Sigmoid colon (tissue), 7 donors: Measurements from ENCODE around the gene MACROH2A1. TPM values are rescaled to one million over a fixed set of nuclear protein-coding genes. Genes with fewer than 3 reads are reported as not detected.

Experiments used
- DNase-seq: peaks from one replicate; pipeline ENCODE4 v3.0.0-alpha.2; 2019
- H3K27ac ChIP-seq, 4 donors: fragments of 200-600 bp; sonication (generic); one replicate each; pipeline ENCODE4 v1.5.1; 2016 to 2019; ENCODE audit warnings: mild to moderate bottlenecking in 1 of 4
- H3K27me3 ChIP-seq, 3 donors: fragments of 200-600 bp; sonication (generic); one replicate each; pipeline ENCODE4 v1.5.1; 2019; ENCODE audit warnings: mild to moderate bottlenecking in 1 of 3
- H3K36me3 ChIP-seq, 4 donors: fragments of 200-600 bp; sonication (generic); one replicate each; pipeline ENCODE4 v1.5.1; 2016 to 2019
- H3K4me1 ChIP-seq, 4 donors: fragments of 200-600 bp; sonication (generic); one replicate each; pipeline ENCODE4 v1.5.1; 2017 to 2019
- H3K4me3 ChIP-seq, 4 donors: fragments of 200-600 bp; sonication (generic); one replicate each; pipeline ENCODE4 v1.5.1; 2017 to 2019; ENCODE audit warnings: mild to moderate bottlenecking in 2 of 4, moderate library complexity in 1 of 4
- H3K9me3 ChIP-seq, 4 donors: fragments of 200-600 bp in 3 of 4; sonication (generic) in 3 of 4; one replicate each; pipeline versions ENCODE4 v1.5.1 to v1.6.1; 2013 to 2019
- EP300 ChIP-seq, 4 donors: sonication (generic); formaldehyde crosslinking; IDR thresholded peaks; one replicate each; pipeline ENCODE4 v1.6.1; 2017; ENCODE audit warnings: antibody characterized with exemption in 4 of 4
- POLR2A ChIP-seq, 2 donors: fragments of 450-650 bp; IDR thresholded peaks; one replicate each; pipeline ENCODE4 v1.6.1; 2016; ENCODE audit warnings: antibody characterized with exemption in 2 of 2, mild to moderate bottlenecking in 2 of 2, moderate library complexity in 2 of 2
- POLR2AphosphoS5 ChIP-seq, 4 donors: sonication (generic); formaldehyde crosslinking; IDR thresholded peaks; one replicate each; pipeline ENCODE4 v1.6.1; 2017; ENCODE audit warnings: antibody characterized with exemption in 4 of 4
- WGBS, 2 donors: extraction: QIAGEN DNeasy Blood & Tissue Kit; methylation state at CpG; one replicate each; pipeline ENCODE4 v1.1.7; 2013; 5-methylcytosine and 5-hydroxymethylcytosine counted together
- intact Hi-C: fragments of 100-400 bp; cut with DNase I; formaldehyde crosslinking; loops from one replicate; pipeline ENCODE4 v1.15.1; 2023
- polyA plus RNA-seq, 3 donors: library from polyadenylated mRNA; stranded (reverse); fragments of 200-250 nt; gene quantifications; one replicate each; pipeline ENCODE4 v1.2.3, GENCODE V29; 2013
- total RNA-seq, 4 donors: library from RNA; depleted of rRNA; stranded (reverse); fragments of >200 nt; gene quantifications; one replicate each; pipeline ENCODE4 v1.1.0, GENCODE V29; 2016
- TF ChIP-seq, protein P1 (sequence below), 4 experiments: fragments of 450-650 bp in 3 of 4; fragments of 200-600 bp in 1 of 4; IDR thresholded peaks; one replicate each; pipeline ENCODE4 v1.5.1; 2016 to 2019; ENCODE audit warnings: antibody characterized with exemption in 4 of 4, mild to moderate bottlenecking in 3 of 4, moderate library complexity in 2 of 4
- donor health status: healthy with polysubstance abuse.
- donor health status: Bipolar disorder and iron deficiency.
- donor health status: healthy.

Gene MACROH2A1
- total and polyA plus RNA-seq, 7 donors: 123 to 202 (median 175) TPM

DNA sequence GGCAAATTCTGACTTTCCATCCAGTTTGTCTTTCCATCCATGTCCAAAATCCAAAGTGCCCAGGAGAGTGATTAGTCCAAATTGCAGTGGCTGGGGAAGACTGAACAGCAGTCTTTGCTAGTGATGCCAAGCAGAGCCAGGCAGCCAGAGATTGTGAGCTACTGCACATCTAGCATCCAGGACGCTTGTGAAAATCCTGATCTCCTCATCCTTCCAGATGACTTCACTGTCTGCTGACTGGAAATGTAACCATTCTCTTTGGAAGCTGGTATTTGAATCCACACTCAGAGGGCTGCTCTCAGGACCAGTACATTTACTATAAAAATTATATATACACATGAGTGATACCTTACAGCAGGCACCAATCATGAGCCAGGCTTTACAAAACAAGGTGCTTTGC, 49.6 kb downstream of the MACROH2A1 start:
- 90 to 92% methylated on average over 1 of the region's 1 CpG for WGBS, 2 donors
- intact Hi-C loops: no loop called here
- no peak for DNase-seq
- peaks cover 0 to 35% (median 23%) of the 10 kb centered on the region in 4 donors for H3K36me3 ChIP-seq
- H3K9me3 ChIP-seq: no peaks in the 10 kb centered on the region
- H3K27ac ChIP-seq: no peak overlapping the region
- peaks cover 0 to 19% (median 18%) of the 10 kb centered on the region in 4 donors for H3K4me1 ChIP-seq
- no peaks in the 10 kb centered on the region for H3K27me3 ChIP-seq
- TF ChIP-seq, protein P1, sequence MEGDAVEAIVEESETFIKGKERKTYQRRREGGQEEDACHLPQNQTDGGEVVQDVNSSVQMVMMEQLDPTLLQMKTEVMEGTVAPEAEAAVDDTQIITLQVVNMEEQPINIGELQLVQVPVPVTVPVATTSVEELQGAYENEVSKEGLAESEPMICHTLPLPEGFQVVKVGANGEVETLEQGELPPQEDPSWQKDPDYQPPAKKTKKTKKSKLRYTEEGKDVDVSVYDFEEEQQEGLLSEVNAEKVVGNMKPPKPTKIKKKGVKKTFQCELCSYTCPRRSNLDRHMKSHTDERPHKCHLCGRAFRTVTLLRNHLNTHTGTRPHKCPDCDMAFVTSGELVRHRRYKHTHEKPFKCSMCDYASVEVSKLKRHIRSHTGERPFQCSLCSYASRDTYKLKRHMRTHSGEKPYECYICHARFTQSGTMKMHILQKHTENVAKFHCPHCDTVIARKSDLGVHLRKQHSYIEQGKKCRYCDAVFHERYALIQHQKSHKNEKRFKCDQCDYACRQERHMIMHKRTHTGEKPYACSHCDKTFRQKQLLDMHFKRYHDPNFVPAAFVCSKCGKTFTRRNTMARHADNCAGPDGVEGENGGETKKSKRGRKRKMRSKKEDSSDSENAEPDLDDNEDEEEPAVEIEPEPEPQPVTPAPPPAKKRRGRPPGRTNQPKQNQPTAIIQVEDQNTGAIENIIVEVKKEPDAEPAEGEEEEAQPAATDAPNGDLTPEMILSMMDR (IDR thresholded peaks at IDR 0.05): no peak
- TF ChIP-seq POLR2AphosphoS5 (IDR thresholded peaks at IDR 0.05): no peak
- TF ChIP-seq POLR2A (IDR thresholded peaks at IDR 0.05): no peak
- no peak for TF ChIP-seq EP300 (IDR thresholded peaks at IDR 0.05)
- no peak overlapping the region for H3K4me3 ChIP-seq

DNA sequence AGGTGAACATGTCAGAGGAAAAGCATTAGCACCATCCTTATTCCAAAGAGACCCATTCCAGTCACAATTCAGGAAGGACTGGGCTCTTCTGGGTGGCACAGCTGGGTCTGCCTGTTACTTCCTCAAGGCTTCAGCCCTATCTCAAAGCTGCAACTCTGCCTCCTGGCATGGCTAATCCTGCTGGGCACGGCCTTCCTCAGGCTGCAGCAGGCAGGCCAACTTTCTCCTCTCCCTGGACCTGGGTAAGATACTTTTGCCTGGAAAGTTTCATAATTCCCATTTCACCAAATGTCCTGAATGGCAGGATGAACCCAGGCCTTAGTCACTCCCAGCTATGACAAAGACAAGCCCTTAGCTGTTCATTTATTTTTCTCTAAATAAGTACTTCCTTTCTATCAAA, 50.1 kb downstream of the MACROH2A1 start:
- 36 to 57% methylated on average over 1 of the region's 1 CpG for WGBS, 2 donors
- Histone ChIP-seq H3K4me3 (no peak overlapping the region), H3K27me3 (no peaks in the 10 kb centered on the region), H3K27ac (no peak overlapping the region), H3K9me3 (no peaks in the 10 kb centered on the region), H3K36me3 (peaks cover 0 to 41% (median 25%) of the 10 kb centered on the region in 4 donors), H3K4me1 (peaks cover 0 to 14% (median 12%) of the 10 kb centered on the region in 4 donors)
- TF ChIP-seq POLR2AphosphoS5 (IDR thresholded peaks at IDR 0.05) (no peak), POLR2A (IDR thresholded peaks at IDR 0.05) (no peak), EP300 (IDR thresholded peaks at IDR 0.05) (no peak)
- TF ChIP-seq, protein P1 (IDR thresholded peaks at IDR 0.05): no peak
- no peak for DNase-seq
- intact Hi-C loops: no loop called here

GRCh38 chr5:135347392-135347791, 51.6 kb downstream of the MACROH2A1 start:
- H3K4me1 ChIP-seq: no peaks in the 10 kb centered on the region
- peaks cover 12 to 56% (median 36%) of the 10 kb centered on the region in 4 donors for H3K36me3 ChIP-seq
- 96 to 97% methylated on average over 4 of the region's 4 CpGs for WGBS, 2 donors
- H3K4me3 ChIP-seq: no peak overlapping the region
- intact Hi-C loops: no loop called here
- H3K9me3 ChIP-seq: no peaks in the 10 kb centered on the region
- DNase-seq: peak; percentile 20
- no peaks in the 10 kb centered on the region for H3K27me3 ChIP-seq
- H3K27ac ChIP-seq: no peak overlapping the region
- TF ChIP-seq, protein P1 (IDR thresholded peaks at IDR 0.05): no peak
- TF ChIP-seq POLR2AphosphoS5 (IDR thresholded peaks at IDR 0.05) (no peak), POLR2A (IDR thresholded peaks at IDR 0.05) (no peak), EP300 (IDR thresholded peaks at IDR 0.05) (no peak)

- peak; percentile 20 for DNase-seq
- intact Hi-C loops: no loop called here
- 17 to 61% methylated on average over 5 of the region's 5 CpGs for WGBS, 2 donors
Observed at GRCh38 chr5:135345956-135346731, 52.9 kb downstream of the MACROH2A1 start.

More at GRCh38 chr5:135345956-135346731, 52.9 kb downstream of the MACROH2A1 start:
- Histone ChIP-seq H3K9me3 (no peaks in the 10 kb centered on the region), H3K27ac (no peak overlapping the region), H3K36me3 (peaks cover 22 to 68% (median 49%) of the 10 kb centered on the region in 4 donors), H3K4me3 (no peak overlapping the region), H3K27me3 (no peaks in the 10 kb centered on the region), H3K4me1 (no peaks in the 10 kb centered on the region)
- TF ChIP-seq EP300 (IDR thresholded peaks at IDR 0.05) (no peak), POLR2AphosphoS5 (IDR thresholded peaks at IDR 0.05) (no peak), POLR2A (IDR thresholded peaks at IDR 0.05) (no peak)
- TF ChIP-seq, protein P1 (IDR thresholded peaks at IDR 0.05): no peak
